RKO (cell line): ENCODE data around the gene ITSN1.
"Not testable (repeated sequence)": the region's sequence is repeated elsewhere in the genome, so short reads cannot be mapped to it uniquely, and the experiment has no call there.

Experiments
- DNase-seq: peaks from one replicate; pipeline ENCODE4 v3.0.0-alpha.2; 2016; ENCODE audit warnings: low spot score

ITSN1 gene

DNA sequence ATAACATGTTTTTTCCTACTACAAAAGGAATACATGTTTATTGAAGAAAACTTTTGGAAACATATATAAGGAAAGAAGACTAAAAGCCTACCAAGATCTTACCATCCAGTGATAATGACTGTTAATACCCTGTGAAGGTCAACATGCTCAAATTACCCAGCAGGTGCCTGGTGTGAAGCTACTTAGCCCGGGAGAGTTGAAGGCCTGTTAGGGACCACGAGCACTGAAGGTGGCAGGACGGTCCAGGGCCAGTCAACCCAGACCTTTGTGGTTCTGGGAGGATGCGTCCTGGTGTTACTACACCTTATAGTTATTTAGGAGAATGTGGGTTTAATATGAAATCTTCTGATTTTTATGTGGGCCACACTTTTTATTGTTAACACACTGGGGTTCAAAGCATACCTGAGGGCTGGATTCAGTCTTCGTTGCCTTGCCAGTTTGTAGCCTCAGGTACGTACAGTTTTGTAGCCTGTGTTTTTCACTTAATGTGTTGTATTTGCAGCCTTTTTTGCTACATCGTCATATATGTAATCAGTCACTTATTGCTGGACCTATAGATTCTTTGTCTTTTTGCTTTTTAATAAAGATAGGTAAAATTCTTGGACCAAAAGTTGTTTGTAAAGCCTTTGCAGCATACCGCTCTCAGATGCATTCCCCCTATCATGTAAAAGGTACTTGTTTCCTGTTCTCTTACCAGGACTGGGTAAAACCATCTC lies 9.8 kb downstream of the ITSN1 start:
- no peak for DNase-seq

DNA sequence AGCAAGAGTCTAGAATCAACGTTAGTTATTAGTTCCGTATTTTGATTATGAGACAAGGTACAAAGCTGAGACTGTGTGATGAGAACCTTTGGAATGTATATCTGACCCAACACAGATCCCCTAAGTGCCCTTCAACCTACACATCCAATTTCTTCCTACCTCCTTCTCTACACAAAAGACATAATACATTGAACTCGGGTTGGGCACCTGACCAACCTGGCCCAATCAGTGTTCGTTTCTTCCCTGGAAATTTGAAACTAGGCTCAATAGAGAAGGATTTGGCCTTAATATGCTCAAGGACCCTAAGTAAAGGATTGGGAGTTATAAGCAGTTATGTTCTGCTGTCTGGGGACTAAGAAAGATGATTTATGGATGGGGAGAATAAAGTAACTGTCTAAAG lies 12.1 kb downstream of the ITSN1 start:
- no peak for DNase-seq

DNA sequence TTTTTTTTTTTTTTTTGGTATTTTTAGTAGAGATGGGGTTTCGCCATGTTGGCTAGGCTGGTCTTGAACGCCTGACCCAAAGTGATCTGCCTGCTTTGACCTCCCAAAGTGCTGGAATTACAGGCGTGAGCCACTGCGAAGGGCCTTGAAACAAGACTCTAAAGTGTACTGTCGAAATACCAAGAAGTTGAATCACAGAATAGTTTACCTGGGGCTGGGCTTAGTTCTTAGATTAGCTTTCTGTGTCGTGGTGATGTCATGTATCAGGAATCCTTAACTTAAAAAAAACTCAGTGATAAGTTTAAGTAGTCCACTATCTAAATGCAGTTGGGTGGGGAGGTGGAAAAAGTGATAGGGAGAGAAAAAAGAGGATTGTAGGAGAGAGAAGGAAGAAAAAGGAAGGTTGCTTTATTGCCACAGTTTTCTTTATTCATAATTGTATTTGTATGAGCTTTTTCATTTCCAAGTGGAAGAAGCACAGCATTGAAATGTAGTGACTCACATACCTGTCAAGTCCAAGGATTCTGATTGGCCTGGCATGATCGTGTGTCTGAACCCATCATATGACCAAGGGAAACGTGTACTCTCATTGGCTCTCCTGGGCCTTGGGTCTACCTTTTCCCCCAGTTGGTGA lies 13.4 kb downstream of the ITSN1 start:
- peak; percentile 63 for DNase-seq

DNA sequence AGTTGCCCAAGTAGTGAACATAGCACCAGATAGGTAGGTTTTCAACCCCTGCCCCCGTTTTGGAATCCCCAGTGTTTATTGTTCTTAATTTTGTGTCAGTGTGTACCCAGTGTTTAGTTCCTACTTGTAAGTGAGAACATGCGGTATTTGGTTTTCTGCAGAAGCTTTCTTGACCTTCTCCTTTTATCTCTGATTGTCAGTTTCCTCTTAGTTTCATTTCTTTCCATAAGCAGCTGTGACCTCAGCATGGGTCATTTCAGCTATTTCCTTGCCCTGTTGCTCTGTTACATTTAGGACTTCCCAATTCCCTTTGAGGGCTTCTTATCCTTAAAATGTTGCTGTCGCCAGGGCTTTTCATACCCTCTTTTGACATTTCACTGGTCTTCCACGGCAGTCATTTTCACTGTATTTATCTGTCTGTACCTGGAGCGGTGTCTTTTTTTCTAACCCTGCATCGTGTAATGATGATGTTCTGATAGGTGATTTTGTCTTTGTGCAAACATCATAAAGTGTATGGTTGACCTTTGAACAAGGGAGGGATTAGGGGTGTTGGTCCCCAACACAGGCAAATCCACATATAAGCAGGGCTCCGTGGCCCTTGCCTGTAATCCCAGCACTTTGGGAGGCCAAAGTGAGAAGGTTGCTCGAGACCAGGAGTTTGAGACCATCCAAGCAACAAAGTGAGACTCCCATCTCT lies 15.0 kb downstream of the ITSN1 start:
- DNase-seq: no peak

DNA sequence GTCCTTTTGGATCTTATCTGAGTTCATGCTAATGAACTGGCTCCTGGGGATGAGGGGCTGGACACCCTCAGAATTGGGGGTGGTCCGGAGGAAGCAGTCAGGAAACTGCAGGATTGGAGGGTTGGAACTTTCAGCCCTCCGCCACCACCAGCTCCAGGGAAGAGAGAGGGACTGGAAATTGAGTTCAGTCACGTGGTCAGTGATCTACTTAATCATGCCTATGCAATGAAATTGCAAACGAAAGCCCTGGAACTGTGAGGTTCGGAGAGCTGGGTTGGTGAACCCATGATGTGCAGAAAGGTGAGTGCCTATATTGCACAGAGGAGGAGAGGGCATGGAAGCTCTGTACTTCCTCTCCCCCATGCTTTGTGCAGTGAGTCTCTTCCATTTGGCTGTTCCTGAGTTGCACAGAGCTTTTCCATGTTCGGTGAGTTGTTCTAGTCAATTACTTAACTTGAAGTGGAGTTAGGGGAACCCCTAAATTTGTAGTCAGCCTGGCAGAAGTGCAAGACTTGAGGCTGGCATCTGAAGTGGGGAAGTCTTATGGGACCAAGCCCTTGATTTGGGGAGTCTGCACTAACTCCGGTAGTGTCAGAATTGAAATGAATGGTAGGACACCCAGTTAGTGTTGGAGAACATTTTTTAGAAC lies 16.7 kb downstream of the ITSN1 start:
- DNase-seq: no peak

DNA sequence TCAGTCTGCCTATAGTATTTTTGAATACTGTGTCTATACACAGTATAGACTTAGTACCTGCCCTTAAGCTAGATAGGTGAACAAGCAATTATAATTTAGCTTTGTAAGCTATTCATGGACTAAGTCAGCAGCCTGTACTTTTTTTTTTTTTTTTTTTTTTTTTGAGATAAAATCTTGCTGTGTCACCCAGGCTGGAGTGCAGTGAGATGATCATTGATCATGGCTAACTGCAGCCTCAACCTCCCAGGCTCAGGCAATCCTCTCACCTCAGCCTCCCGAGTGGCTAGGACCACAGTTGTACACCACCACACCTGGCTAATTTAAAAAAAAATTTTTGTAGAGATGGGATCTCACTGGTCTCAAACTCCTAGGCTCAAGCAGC lies 17.3 kb downstream of the ITSN1 start:
- no peak for DNase-seq

DNA sequence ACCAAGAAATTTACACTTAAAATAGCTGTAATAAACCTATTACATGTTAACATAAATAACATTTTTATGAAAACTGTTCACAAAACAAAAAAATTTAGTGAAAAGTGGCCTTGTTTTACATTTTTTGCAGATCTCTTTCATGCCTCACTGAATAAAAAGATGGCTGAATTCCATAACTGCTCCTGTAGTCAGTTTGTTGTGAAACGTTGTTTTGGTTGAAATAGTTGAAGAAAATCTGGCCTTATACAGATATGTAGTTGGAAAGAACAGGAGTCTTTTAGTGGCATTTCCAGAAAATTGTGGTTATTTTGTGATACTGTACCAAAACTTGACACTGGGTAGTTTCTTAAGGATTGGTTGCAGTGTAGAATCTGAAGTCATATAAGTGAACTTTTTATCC lies 18.1 kb downstream of the ITSN1 start:
- DNase-seq: no peak

DNA sequence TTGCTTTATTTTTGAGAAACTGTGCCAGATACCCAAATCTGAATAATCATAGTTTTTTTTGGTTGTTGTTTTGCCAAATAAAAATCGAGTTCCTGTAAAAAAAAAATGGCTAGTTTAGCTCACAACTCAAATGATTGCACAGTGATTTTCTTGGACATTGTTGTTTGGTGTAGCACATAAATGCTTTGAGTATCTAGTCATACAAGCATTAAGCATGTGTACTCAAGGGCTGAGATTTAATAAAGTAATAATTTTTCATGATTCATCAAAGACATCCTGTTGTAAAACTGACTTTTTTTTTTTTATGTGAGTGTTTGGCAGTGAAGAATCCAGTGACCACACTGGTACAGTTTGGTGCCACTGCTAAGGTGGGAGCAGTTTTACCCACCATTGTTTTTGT lies 18.8 kb downstream of the ITSN1 start:
- peak; percentile 43 for DNase-seq

DNA sequence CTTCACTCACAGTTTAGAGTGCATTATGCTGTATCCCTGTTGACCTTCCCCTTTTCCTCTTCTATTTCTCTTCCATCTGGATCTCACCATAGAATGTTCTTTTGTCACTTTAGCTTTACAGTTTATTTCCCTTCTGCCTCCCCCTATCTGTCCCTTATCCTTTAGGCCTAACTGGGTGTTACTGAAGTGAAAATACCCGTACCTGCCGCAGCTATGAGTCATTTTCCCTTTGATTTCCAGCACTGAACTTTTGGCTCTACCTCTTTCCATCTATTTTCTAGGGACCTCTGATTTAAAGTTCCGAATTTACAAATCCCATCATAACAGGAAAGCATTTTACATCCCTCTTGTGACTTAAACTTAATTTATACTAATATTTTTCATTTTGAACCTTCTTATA lies 19.7 kb downstream of the ITSN1 start:
- no peak for DNase-seq

DNA sequence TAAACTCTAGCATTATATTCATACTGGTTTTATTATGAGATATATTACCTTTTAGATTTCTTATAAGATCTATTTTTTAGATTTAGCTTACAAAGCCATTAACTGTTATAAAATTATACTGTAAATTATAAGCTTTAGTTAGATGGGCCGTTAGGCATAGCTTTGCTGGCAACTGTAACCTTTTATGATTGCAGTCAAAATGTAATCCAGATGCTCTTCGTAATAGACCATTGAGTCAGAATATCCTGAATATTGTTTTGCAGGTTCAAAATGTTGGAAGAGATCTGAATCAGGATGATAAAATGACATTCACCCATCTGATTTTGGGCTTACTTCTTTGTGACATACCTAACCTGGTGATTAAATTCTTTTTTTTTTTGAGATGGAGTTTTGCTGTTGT lies 20.9 kb downstream of the ITSN1 start:
- no peak for DNase-seq

DNA sequence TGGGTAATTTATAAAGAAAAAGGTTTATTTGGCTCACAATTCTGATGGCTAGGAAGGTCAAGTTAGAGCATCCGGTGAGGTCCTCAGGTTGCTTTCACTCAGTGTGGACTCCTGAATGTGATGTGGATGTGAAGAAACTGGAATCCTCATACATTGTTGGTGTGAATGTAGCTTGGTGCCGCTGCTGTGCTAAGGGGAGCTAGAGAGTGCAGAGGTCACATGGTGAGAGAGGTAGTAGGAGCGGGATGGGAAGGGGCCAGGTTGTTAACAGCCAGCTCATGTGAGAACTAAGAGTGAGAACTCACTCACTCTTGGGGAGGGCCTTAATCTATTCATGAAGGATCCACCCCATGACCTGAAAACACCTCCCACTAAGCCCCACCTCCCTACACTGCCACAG lies 21.8 kb downstream of the ITSN1 start:
- DNase-seq: no peak

DNA sequence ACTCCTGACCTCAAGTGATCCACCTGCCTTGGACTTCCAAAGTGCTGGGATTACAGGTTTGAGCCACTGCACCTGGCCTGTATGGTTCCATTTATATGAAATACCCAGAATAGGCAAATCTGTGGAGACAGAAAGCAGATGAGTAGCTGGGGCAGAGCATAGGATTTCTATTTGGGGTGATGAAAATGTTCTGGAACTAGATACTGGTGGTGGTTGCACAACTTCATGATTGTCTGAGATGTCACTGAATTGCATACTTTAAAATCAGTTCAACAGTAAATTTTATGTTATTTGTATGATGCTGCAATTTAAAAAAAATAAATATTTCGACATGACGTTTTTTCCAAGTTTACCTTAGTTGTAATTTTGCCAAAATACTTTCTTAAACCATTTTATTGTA lies 23.9 kb downstream of the ITSN1 start:
- DNase-seq: no peak

DNA sequence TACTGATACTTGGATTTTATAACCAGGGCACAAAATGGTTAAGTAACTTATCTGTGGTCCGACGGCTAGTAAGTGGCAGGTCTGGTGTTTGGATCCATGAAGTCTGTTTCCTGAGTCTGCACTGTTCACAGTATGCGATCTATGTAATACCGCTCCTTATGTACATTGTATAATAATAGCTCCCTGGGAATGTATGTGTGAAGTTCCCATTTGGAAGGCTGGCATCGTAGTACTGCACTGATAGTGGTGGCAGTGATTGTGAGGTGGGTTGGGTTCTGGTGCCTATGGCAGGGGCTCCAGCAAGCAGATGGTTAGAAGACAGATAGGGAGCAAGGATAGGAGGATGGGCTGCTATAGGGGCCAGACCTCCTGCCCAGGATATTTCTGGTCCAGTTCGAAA lies 25.3 kb downstream of the ITSN1 start:
- DNase-seq: no peak

DNA sequence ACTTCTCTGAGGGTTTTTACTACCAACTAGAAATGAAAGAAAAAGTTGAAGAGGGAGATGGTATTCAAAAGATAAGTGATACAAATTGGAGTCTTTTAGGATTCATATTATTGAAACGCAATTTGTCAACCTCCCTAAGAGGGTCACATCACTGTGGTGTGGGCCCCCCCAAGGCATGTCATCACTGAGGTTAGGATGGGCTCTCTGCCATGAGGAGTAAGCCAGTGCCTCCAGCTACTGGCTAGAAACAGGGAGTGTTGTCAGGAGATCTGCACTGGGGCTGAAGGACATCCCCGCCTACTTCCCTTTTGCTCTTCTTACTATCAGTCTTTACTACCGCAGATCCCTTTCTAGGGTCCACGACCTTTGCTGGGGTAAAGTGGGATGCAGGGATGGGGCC lies 25.9 kb downstream of the ITSN1 start:
- no peak for DNase-seq

DNA sequence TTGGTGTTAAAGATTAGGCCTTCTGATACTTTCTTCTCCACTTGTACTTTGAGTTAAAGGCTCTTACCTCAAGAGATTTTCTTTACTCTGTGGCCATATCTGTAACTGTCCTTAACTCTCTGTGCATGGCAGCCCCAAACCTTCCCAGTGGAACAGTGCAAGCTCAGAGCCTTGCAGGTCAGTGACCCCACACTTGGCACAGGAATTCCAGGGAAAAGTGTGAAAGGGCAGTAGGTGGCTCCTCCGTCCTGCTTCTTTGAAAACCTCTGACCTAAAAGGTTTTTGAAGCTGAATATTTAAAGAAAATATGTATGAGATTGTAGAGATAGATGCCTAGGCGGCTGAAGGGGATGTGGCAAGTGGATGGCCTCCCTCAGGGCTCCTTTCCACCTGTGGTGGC lies 26.3 kb downstream of the ITSN1 start:
- no peak for DNase-seq

DNA sequence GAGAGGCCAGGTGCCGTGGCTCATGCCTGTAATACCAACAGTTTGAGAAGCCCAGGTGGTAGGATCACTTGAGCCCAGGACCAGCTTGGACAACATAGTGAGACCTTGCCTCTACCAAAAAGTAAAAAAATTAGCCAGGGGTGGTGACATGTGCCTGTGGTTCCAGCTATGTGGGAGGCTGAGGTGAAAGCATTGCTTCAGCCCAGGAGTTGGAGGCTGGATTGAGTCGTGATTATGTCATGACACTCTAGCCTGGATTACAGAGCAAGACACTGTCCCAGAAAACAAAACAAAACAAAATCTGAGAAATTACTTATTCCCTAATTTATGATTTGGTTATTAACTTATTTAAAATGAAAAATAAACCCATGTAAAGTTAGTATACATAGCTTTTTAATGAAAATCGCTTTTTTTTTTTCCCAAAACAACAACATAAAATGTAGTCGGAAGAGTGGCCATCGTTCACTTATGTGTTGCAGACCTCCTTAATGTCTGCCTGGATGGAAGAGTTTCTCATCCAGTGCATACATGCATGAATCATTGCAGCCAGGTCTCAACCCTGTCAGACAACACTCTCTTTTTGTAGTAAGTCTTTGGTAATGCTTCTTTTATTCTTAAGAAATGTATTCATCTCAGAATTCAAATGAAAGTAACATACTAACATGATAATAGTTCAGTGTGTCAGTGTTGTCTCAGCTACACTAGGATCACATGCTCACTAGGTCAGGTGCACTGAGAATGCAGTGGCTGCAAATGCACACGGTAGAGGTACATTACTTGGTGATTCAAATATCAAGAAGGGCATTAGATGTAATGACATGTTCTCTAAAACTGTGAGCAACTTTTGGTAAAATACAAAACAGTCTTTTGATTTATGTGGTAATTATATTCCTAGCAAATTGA lies 28.0 kb downstream of the ITSN1 start:
- DNase-seq: no peak

DNA sequence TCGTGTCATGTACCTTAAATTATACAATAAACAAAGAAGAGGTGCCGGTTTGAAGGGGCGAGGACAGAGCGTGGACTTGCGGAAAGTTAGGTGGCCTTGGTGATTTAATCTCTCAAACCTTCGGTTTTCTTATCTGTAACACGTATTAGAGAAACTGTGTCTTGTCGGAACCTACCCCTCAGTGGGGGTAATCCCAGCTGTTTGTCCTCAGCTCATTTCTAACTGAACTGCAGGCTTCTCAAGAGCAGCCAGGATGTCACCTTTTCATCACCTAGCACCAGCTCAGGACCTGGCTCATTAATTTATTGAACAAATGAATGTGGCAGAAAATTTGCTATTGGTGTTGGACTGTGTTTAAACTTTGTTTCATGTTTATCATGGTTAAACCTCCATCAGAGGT lies 31.2 kb downstream of the ITSN1 start:
- DNase-seq: no peak

DNA sequence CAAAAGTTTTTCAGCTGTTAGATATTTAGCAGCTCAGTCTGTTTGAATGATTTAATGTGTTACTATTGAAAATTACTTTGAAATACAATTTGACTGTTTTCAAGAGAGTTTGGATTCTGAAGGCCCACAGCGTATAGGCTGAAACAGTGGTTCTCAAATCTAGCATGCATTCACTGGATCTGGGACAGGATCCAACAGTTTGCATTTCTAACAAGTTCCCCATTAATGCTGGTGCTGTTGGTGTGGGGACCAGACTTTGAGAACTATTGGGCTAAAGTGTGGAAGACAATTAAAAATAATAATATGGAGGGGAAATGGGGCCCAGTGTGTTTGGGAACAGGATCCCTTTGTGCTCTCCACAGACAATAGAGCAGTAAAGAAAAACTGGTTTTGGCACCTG lies 31.9 kb downstream of the ITSN1 start:
- DNase-seq: no peak

DNA sequence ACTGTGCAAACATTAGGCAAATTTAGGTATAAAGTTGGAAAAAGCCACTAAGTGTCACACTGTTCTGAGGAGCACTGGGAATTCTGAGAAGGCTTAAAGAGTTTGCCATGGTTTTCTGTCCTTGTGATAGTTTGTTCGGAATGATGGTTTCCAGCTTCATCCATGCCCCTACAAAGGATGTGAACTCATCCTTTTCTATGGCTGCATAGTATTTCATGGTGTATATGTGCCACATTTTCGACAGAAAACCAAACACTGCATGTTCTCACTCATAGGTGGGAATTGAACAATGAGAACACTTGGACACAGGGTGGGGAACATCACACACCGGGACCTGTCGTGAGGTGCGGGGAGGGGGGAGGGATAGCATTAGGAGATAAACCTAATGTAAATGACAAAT lies 34.4 kb downstream of the ITSN1 start:
- DNase-seq: not testable (repeated sequence)

DNA sequence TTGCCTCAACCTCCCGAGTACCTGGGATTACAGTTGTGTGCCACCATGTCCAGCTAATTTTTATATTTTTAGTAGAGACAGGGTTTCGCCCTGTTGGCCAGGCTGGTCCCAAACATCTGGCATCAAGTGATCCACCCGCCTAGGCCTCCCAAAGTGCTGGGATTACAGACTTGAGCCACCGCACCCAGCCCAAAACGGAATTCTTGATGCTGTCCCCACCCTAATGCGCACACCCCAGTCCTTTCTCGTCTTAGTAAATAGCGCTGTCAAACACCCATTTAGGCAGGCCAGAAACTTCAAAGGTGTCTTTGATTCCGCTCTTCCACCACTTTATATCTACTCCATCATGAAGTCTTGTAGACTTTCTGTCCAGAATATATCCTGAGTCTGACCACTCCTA lies 35.1 kb downstream of the ITSN1 start:
- no peak for DNase-seq

DNA sequence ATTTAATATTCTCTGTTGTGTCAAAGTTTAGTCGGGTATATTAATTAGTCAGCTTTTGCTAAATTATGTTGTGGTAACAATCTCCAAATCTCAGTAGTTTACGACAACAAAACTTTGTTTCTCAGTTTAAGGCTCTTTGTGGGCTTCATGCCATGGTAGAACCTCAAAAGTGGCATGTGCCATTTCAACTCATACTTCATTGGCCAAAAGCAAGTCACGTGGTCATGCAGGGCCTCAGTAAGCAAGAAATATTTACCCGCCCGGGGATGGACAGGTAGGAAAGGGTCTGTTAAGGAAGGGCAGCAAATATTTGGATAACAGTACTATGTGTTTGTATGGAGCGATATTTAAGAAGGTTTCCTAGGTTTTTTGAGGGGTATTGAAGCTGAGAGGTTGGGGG lies 38.6 kb downstream of the ITSN1 start:
- no peak for DNase-seq

DNA sequence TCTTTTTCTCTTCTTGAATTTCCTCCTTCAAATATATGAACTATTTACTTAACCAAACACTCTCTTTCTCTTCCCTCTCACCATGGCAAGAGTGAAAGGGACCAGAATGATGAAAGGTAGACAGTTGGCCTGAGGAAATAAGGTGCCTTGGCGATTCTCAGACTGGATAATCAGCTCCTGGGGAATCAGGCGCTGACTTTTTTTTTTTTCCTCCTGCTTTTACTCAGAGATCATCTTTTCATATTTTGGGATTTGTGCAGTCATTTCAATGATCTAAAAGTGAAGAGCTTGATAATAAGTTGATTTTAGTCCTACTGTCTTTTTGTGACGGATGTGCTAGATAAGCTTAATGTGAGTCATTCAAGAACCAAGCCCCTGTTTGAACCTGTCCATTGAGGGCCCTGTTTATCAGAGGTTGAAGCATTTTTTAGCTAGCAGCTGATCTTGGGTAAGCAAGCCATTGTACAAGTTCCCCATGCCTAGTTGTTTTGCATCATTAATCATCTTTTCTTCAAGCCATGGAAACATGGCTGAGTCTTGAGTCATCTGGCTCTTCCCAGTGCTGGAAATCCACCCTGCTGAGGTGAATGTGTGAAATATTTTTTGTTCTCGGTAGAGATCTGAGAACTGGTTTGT lies 40.8 kb downstream of the ITSN1 start:
- DNase-seq: peak; percentile 50
